Colonic mucosa (tissue), 4 donors: ENCODE data around the gene SEMA6A. TPM values are rescaled to one million over a fixed set of nuclear protein-coding genes. Genes with fewer than 3 reads are reported as not detected.

Source experiments
- DNase-seq: peaks from one replicate; pipeline ENCODE4 v3.0.0-alpha.2; 2020
- H3K27ac ChIP-seq: fragments of 200-600 bp; one replicate; pipeline ENCODE4 v1.8.0; 2021
- H3K27me3 ChIP-seq: fragments of 200-600 bp; one replicate; pipeline ENCODE4 v1.8.0; 2021
- H3K36me3 ChIP-seq: fragments of 200-600 bp; one replicate; pipeline ENCODE4 v1.8.0; 2021
- H3K4me1 ChIP-seq: fragments of 200-600 bp; one replicate; pipeline ENCODE4 v1.8.0; 2021; ENCODE audit warnings: mild to moderate bottlenecking
- H3K4me3 ChIP-seq: fragments of 200-600 bp; one replicate; pipeline ENCODE4 v1.8.0; 2021
- H3K9ac ChIP-seq, 2 donors: one replicate each; pipeline ENCODE4 v1.7.0; 2013; ENCODE audit warnings: control low read depth in 2 of 2, low read depth in 2 of 2, low read length in 2 of 2
- H3K9me3 ChIP-seq: fragments of 200-600 bp; one replicate; pipeline ENCODE4 v1.8.0; 2021
- intact Hi-C: fragments of 100-400 bp; cut with DNase I; formaldehyde crosslinking; loops from one replicate; pipeline ENCODE4 v1.14.1; 2022
- total RNA-seq, 2 donors: library from RNA; stranded (reverse); fragmentation: NEBNext Ultra II Directional in 1 of 2; extraction: Animal tissue kit (Norgen Biotek cat#: 25700) in 1 of 2; gene quantifications; one replicate each; pipeline ENCODE4 v1.2.1, GENCODE V29; 2021
- TF ChIP-seq, protein P1 (sequence below): fragments of 200-600 bp; IDR thresholded peaks from one replicate; pipeline ENCODE4 v1.8.0; 2022; ENCODE audit warnings: antibody characterized with exemption, mild to moderate bottlenecking
- donor health status: healthy.
- donor health status: DM: no; HTN: no; CAD: no.
- donor health status: DM: no; HTN: no; CAD: no.

Gene SEMA6A
- total RNA-seq, 2 donors from 2014 or later: 66.7 to 89.9 TPM

- no peak for DNase-seq
- Histone ChIP-seq H3K9me3 (no peaks in the 10 kb centered on the region), H3K36me3 (peaks cover 3% of the 10 kb centered on the region), H3K27ac (no peak overlapping the region), H3K4me1 (no peaks in the 10 kb centered on the region), H3K9ac (no peak overlapping the region), H3K4me3 (no peak overlapping the region), H3K27me3 (no peaks in the 10 kb centered on the region)
- intact Hi-C loops: no loop called here
- TF ChIP-seq, protein P1, sequence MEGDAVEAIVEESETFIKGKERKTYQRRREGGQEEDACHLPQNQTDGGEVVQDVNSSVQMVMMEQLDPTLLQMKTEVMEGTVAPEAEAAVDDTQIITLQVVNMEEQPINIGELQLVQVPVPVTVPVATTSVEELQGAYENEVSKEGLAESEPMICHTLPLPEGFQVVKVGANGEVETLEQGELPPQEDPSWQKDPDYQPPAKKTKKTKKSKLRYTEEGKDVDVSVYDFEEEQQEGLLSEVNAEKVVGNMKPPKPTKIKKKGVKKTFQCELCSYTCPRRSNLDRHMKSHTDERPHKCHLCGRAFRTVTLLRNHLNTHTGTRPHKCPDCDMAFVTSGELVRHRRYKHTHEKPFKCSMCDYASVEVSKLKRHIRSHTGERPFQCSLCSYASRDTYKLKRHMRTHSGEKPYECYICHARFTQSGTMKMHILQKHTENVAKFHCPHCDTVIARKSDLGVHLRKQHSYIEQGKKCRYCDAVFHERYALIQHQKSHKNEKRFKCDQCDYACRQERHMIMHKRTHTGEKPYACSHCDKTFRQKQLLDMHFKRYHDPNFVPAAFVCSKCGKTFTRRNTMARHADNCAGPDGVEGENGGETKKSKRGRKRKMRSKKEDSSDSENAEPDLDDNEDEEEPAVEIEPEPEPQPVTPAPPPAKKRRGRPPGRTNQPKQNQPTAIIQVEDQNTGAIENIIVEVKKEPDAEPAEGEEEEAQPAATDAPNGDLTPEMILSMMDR: no peak
Measured at GRCh38 chr5:116476897-116477537, 97.6 kb downstream of the SEMA6A start.

GRCh38 chr5:116475338-116475737, 99.3 kb downstream of the SEMA6A start:
- intact Hi-C loops: no loop called here
- H3K27me3 ChIP-seq: no peaks in the 10 kb centered on the region
- no peak overlapping the region for H3K9ac ChIP-seq
- TF ChIP-seq, protein P1: no peak
- no peaks in the 10 kb centered on the region for H3K9me3 ChIP-seq
- no peak overlapping the region for H3K27ac ChIP-seq
- no peak for DNase-seq
- no peaks in the 10 kb centered on the region for H3K4me1 ChIP-seq
- no peak overlapping the region for H3K4me3 ChIP-seq
- peaks cover 3% of the 10 kb centered on the region for H3K36me3 ChIP-seq

DNA sequence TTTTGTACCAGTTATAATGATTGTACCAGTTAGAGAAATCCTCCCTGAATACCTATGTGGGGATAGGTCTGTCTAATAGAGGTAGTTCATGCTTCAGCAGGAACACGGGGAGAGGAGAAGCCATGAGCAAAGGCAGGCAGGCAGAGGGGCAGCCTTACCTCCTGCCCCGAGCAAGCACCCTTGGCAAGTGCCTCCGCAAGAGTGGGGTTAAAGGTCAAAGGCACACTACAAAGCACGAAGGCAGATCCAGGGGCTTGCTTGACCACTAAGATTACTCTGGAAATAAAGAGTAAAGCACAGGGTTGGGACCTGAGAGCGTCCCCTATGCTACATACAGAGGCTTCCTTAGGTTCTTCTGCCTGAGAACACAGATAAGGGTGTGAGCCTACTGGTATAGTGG, 100.9 kb downstream of the SEMA6A start:
- H3K36me3 ChIP-seq: peaks cover 3% of the 10 kb centered on the region
- TF ChIP-seq, protein P1: no peak
- no peaks in the 10 kb centered on the region for H3K4me1 ChIP-seq
- no peaks in the 10 kb centered on the region for H3K27me3 ChIP-seq
- H3K9me3 ChIP-seq: no peaks in the 10 kb centered on the region
- no peak overlapping the region for H3K27ac ChIP-seq
- no peak overlapping the region for H3K4me3 ChIP-seq
- intact Hi-C loops: no loop called here
- no peak overlapping the region for H3K9ac ChIP-seq
- DNase-seq: no peak

- Histone ChIP-seq H3K27me3 (no peaks in the 10 kb centered on the region), H3K9ac (no peak overlapping the region), H3K27ac (no peak overlapping the region), H3K4me1 (no peaks in the 10 kb centered on the region), H3K36me3 (peaks cover 3% of the 10 kb centered on the region), H3K4me3 (no peak overlapping the region), H3K9me3 (no peaks in the 10 kb centered on the region)
- intact Hi-C loops: no loop called here
- DNase-seq: no peak
- TF ChIP-seq, protein P1: no peak
Measured at GRCh38 chr5:116472274-116472673, 102.3 kb downstream of the SEMA6A start.

GRCh38 chr5:116469631-116470030, 105.0 kb downstream of the SEMA6A start:
- H3K36me3 ChIP-seq: no peaks in the 10 kb centered on the region
- H3K27ac ChIP-seq: no peak overlapping the region
- TF ChIP-seq, protein P1: no peak
- H3K9me3 ChIP-seq: no peaks in the 10 kb centered on the region
- H3K4me1 ChIP-seq: no peaks in the 10 kb centered on the region
- H3K4me3 ChIP-seq: no peak overlapping the region
- no peak overlapping the region for H3K9ac ChIP-seq
- no peaks in the 10 kb centered on the region for H3K27me3 ChIP-seq
- no peak for DNase-seq
- intact Hi-C loops: no loop called here
